ENCODE data around the gene LBP. TPM values are rescaled to one million over a fixed set of nuclear protein-coding genes. Genes with fewer than 3 reads are reported as not detected.
A peak's percentile ranks its signal among the peaks of the same experiment; 100 is the strongest.
"Not testable (repeated sequence)": the region's sequence is repeated elsewhere in the genome, so short reads cannot be mapped to it uniquely, and the experiment has no call there.

The LBP gene
- not detected for total RNA-seq

DNA sequence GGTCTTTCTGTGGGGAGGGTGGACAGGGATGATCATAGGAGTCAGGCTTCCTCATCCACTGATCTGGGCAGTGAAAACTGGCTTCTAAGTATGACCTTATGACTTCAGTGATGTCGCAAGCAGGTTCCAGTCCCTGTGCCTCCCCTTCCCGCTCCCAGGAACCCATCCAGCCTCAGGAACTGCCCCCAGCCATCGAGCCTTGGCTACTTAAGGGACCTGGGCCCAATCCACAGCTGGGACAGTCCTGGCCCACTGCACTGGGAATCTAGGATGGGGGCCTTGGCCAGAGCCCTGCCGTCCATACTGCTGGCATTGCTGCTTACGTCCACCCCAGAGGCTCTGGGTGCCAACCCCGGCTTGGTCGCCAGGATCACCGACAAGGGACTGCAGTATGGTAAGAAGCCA is at the start of gene LBP:
TSS of gene LBP (plus strand) at position 236 of the 405 bp plus-strand sequence. CDS start at position 271, 35 bp downstream.
- DNase-seq (ENCODE audit: low spot score in 2 of 2) (no peak), FAIRE-seq (no peak)

DNA sequence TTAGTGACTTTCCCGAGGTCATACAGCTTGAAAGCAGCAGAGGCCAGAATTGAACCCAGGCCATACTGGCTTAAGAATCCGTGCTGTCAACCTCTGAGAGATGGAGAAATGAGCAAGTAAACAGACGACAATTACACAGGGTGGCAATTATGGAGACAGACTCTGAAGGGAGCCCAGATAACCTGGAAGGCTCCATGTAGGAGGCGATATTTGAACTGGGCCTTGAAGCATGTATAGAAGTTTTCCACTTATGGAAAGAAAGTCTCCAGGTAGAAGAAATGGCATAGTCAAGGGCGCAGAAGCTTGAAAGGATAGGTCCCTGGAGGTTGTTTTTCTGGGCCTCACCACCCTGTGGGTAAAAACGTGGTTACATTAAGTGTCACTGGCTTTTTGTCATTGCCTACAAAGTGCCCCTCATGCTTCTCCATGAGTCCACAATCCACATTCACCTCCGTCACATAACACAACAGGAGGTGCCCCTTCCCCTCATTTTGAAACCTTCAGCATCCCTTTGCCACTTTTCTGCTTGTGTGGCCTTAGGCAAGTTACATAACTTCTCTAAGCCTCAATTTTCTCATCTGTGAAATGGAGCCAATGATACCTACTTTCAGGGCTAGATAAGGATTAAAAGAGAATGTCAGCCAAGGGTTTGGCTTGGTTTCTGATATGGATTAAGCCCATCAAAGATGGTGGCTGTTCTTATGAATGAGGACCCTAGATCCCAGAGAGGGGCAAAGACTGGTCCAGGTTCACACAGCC is 48.2 kb upstream of the LBP start:
- DNase-seq (ENCODE audit: low spot score in 2 of 2): no peak
- no peak for FAIRE-seq

GRCh38 chr20:38298768-38299288 is 47.5 kb upstream of the LBP start:
- FAIRE-seq: no peak
- DNase-seq (ENCODE audit: low spot score in 2 of 2): no peak

GRCh38 chr20:38299963-38300362 is 46.3 kb upstream of the LBP start:
- FAIRE-seq (no peak), DNase-seq (ENCODE audit: low spot score in 2 of 2) (no peak)

DNA sequence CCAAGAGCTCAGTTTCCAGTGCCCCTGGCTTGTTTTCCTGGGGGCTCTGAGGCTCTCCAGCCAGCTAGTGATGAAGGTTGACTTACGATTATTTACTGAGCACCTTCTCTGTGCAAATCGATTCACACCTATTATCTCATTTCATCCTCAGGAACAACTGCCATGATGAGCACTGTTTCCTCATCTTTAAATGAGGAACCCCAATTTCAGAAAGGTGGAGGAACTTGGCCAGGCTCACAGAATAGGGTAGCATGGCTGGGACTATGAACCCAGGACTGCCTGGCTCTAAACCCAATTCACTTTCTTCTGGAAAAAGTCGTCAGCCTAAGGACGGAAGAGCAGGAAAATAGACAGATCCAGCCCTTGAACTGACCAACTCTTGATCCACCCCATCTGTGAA is 45.8 kb upstream of the LBP start:
- FAIRE-seq (no peak), DNase-seq (ENCODE audit: low spot score in 2 of 2) (no peak)

DNA sequence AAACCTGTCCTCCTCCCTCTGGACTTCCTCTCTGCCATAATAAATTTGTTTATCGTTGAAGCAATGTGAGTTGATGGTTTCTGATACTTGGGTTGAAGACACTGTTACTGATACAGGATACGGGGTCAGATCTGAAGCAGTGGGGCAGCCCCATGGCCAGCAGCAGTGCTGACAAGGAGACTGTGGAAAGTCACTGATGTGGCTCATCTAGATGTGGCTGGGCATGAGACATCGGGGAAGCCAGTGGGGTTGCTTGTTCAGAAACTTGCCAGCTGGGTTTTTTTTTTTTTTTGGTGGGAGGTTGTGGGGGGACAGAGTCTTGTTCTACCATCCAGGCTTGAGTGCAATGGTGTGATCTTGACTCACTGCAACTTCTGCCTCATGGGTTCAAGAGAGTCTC is 45.0 kb upstream of the LBP start:
- FAIRE-seq: no peak
- no peak for DNase-seq (ENCODE audit: low spot score in 2 of 2)

DNA sequence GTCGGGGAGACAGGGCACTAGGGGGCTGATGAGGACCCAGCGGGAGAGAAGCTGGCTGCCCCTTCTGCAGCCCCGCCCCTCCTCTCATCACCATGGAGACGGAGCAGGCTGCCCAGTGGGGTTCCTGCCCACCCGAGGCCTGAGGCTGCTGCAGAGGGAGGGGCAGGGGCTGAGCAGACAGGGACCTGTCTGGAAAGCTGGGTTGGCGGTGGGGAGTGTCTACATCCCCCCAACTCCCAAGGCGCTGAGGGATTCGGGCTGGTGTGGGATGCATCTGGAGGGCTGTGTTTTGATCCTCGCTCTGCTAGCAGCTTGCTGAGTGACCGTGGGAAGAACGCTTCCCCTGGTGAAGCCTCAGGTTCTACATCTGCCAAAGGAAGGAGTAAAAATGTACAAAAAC is 43.5 kb upstream of the LBP start:
- FAIRE-seq (no peak), DNase-seq (ENCODE audit: low spot score in 2 of 2) (no peak)

GRCh38 chr20:38303908-38304379 is 42.3 kb upstream of the LBP start, which contains the start of gene BPI:
Gene BPI (plus strand): TSS chr20:38304156. CDS start chr20:38304224, 68 bp downstream.
- no peak for FAIRE-seq
- no peak for DNase-seq (ENCODE audit: low spot score in 2 of 2)

GRCh38 chr20:38304845-38305447 is 41.3 kb upstream of the LBP start:
- DNase-seq (ENCODE audit: low spot score in 2 of 2) (peak in 1 of 2 donors; percentile 25), FAIRE-seq (no peak)

DNA sequence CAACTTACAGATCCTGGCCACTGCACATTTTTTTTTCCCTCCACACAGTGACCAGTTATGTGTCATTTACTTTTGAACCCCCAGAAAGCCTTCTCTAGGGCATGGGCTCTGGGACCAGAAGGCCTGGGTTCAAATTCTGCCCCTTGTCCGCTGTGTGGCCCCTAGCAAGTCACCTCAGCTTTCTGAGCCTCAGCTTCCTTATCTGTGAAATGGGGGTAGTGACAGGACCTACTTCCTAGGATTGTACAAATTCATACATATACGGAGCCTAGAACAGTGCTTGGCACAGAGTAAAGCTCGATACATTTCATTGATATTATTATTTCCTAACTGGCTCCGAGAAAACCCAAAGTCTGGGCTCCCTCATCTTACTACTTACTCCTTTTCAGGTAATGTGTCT is 40.7 kb upstream of the LBP start:
- no peak for DNase-seq (ENCODE audit: low spot score in 2 of 2)
- no peak for FAIRE-seq

DNA sequence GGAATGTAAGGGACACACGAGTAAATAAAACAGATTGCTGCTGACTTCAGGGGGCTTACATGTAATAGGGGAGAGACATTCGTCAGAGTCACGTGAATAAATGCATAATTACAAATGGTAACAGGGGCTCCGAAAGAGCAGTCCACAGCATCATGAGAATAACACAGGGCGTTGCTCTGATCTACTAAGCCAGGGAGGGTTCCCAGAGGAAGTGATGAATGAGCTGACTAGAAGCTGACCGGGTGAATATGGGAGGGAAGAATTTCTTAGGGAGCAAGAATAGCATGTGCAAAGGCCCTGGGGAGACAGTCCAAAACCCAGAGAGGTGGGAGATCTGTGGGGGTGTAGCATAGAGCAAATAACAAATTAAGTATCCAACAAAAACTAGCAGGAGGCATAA is 39.9 kb upstream of the LBP start:
- FAIRE-seq (no peak), DNase-seq (ENCODE audit: low spot score in 2 of 2) (no peak)

GRCh38 chr20:38307371-38308046 is 38.8 kb upstream of the LBP start:
- DNase-seq (ENCODE audit: low spot score in 2 of 2) (no peak), FAIRE-seq (no peak)

- FAIRE-seq: no peak
- DNase-seq (ENCODE audit: low spot score in 2 of 2): no peak
Measured at GRCh38 chr20:38308047-38308438, 38.2 kb upstream of the LBP start.

- FAIRE-seq (no peak), DNase-seq (ENCODE audit: low spot score in 2 of 2) (no peak)
Measured at GRCh38 chr20:38308447-38308846, 37.8 kb upstream of the LBP start.

DNA sequence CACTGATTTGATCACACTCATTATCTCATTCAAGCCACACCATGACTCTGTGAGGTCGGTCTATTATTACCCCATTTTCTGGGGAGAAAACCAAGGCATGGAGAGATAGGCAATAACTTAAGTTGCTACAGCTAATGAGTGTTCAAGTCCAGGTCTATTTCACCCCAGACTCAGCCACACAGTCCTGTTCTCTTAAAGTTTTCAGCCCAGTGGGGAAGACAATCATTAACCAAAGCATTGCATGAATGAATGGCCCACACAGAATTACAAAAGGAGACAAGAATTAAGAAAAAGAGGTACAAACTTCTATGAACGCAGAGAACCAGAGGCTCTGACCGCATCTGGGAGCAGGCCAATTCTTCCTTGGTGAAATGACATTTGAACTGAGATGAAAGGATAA is 35.2 kb upstream of the LBP start:
- DNase-seq (ENCODE audit: low spot score in 2 of 2): no peak
- no peak for FAIRE-seq

GRCh38 chr20:38311491-38311890 is 34.8 kb upstream of the LBP start:
- no peak for FAIRE-seq

DNA sequence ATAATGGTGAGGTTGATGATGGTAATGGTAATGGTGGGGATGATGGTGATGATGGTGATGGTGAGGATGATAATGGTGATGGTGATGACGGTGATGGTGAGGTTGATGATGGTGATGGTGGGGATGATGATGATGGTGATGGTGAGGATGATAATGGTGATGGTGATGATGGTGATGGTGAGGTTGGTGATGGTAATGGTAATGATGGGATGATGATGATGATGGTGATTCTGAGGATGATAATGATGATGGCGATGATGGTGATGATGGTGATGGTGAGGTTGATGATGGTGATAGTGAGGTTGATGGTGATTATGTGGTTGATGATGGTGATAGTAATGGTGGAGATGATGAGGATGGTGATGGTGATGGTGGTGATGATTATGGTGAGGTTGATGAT is 32.6 kb upstream of the LBP start:
- no peak for FAIRE-seq
- no peak for DNase-seq (ENCODE audit: low spot score in 2 of 2)

More at GRCh38 chr20:38311491-38311890, 34.8 kb upstream of the LBP start:
- DNase-seq (ENCODE audit: low spot score in 2 of 2): no peak

- not testable (repeated sequence) for FAIRE-seq; DNase-seq (ENCODE audit: low spot score in 2 of 2)
Measured at GRCh38 chr20:38314350-38314749, 31.9 kb upstream of the LBP start.

DNA sequence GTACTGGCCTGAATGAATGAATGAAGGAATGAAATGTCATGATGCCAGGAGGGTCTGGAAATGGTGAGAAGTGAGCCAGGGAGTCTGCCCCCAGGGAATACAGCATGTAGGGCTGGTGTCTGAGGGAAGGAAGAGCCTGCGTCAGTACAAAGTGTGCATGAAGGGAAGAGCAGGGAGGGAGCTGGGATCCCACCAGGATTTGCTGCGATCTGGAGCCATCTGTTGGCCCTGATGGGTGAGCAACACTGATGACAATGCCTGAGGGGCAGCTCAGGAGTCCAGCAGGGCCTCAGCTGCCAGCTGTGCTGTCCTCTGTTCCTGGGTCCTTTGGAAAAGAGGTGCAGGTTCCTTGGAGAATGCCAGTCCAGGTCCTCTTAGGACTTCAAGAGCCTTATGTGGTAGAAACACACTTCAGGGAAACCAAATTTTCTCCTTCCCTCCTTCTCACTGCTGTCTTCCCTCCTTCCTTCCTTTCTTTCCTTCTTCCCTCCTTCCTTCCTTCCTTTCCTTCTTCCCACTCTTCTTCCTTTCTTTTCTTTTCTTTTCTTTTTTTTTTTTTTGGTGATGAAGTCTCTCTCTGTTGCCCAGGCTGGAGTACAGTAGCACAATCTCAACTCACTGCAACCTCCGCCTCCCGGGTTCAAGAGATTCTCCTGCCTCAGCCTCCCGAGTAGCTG is 30.9 kb upstream of the LBP start:
- no peak for DNase-seq (ENCODE audit: low spot score in 2 of 2)

GRCh38 chr20:38316341-38316740 is 29.9 kb upstream of the LBP start:
- no peak for FAIRE-seq
- no peak for DNase-seq (ENCODE audit: low spot score in 2 of 2)

More for the DNA sequence above, 30.9 kb upstream of the LBP start:
- no peak for FAIRE-seq

- no peak for DNase-seq (ENCODE audit: low spot score in 2 of 2)
- FAIRE-seq: no peak
Measured at GRCh38 chr20:38317422-38317821, 28.9 kb upstream of the LBP start.

All from frontal cortex (tissue), 4 donors.